CMK (cell line): ENCODE results near the gene USP48.
"Not testable (repeated sequence)": the region's sequence is repeated elsewhere in the genome, so short reads cannot be mapped to it uniquely, and the experiment has no call there.

ENCODE experiments used
- DNase-seq: peaks from one replicate; pipeline ENCODE4 v3.0.0-alpha.2; 2010; ENCODE audit warnings: low read depth

The USP48 gene

DNA sequence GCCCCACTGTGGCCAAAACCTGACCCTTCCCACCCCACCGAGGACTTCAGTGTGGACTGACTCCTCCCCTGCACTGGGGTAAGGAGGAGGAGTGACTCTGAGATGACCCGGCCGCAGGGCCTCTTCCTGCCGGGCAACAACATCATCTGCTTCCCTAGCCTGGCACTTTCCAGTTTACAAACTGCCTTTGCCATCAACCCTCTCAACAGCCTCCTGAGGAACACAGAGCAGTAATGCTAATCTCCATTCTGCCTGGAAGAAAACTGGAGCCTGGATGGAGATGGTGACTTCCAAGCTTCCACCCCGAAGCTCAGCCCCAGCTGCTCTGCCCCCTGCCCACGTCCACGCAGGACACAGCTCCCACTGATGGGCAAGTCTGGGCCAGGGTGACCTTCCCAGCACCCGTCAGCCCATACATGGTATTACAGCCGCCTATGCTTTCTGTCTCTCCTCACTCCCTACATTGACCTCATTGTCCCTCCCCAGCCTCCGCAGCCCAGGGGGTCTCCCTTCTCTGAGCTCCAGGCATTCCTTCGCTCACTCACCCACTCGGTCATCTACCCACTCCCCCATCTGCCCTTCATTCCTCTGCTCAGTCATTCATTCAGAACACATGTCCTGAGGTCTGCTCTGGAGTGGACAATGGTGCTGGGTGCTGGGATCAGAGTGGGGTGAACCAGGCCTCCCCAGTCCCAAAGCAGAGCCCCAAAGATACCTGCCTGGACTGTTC lies 148.0 kb downstream of the USP48 start:
- DNase-seq = no peak

DNA sequence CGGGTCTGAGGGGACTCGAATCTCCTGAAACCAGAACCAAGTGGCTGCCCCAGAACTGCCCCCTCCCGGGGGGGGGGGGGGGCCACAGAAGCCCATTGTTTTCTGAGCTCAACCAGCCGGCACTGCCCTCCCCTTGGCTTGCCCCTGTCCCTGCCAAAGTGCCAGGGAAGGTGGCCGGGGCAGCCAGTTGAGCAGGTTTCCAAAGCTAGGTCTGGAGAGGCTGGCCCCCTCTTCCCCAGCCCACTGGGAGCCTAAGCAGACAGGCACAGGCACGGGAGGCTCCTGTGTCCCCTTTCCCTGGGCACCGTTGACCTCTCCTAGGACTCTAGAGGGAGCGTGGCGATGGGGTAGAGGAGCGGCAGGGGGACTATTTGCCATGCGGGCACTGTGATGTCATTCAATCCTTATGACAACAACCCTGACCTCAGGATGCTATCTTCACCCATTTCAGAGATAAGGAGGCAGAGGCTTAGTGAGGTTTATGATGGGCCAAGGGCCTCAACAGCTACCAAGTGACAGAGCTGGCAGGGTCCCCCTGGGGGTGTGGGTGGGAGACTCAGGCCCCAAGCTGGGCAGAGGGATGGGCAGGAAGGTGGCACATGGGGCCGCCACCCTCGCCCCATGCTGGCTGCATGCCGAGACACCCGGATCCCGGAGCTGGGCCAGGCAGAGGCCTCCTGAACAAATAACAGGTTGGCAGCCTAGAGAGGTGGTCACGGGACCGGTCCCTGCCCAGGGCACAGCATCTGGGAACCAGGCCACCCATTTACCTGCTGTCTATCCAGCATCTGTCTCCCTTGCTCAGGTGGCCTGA lies 148.8 kb downstream of the USP48 start:
- no peak for DNase-seq

DNA sequence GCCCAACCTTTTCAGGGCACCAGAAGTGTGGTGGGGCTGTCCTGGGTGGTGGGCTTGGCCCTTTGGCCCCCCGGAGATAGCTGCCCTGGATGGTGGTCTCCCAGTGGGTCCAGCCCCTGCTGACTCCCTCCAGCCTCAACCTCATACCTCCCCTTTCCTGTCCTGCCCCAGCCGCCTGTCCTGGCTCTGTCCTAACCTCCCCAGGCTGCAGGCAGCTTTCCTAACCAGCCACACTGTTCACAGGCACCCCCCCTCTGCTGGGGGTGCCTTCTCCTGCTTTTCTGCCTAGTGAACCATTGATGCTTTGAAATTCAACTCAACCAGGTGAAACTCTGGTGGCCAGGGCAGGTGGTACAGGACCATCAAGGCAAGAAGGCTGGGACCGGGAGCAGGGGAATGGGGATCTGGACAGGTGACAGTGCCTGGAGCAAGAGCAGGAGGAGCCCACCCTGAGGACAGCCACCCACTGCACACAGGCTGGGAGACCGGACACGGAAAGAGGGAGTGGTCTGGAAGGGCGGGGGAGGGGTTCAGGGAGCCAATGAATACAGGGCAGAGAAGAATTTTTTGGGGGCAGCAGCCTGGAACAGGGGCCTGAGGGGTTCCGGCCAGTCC lies 149.7 kb downstream of the USP48 start:
- no peak for DNase-seq

DNA sequence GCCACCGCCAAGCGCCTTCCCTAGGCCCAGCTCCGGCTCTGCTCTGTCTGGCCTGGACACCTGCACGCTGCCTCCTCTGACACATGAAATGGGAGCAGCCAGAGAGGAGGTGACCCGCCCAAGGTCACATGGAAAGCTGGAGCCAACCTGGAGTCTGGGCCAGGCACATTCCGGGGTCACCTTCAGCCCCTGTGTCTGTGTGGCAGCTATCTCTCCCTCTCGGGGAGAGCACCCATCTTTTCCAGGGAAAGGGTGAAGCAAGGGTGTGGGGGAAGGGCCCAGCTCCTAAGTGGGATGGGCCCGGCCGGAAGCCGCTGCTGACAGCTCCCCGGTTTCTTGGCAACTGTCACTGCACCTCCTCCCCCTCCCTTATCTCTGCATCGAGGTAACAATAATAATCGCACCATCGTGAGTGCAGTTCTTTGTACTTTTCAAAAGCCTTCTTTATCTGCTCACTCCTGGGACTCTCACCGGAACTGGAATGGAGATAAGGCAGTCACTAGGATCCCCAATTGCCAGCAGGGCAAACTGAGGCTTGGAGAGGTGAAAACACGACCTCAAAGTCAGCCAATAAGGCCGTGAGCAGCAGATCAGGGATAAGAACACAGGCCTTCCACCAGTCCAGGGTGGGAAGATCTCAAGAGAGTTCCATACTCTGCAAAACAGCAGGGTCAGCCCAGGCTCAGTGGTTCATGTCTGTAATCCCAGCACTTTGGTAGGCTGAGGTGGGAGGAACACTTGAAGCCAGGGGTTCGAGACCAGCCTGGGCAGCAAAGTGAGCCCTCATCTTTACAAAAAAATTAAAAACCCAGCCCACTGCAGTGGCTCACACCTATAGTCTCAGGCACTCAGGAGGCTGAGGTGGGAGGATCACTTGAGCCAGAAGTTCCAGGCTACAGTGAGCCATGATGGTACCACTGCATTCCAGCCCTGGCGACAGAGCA lies 150.7 kb downstream of the USP48 start:
- DNase-seq = no peak

DNA sequence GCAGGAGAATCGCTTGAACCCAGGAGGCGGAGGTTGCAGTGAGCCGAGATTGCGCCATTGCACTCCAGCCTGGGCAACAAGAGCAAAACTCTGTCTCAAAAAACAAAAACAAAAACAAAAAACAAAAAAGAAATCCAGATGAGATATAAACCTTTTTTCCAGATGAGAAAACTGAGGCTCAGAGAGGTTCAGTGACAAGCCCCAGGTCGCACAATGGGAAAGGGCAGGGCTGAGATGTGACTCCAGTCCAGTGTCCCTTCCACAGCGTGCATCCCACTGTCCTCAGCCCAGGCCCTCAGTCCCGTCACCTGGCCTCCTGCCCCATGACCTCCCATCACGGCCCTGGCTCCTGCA lies 151.4 kb downstream of the USP48 start:
- not testable (repeated sequence) for DNase-seq

DNA sequence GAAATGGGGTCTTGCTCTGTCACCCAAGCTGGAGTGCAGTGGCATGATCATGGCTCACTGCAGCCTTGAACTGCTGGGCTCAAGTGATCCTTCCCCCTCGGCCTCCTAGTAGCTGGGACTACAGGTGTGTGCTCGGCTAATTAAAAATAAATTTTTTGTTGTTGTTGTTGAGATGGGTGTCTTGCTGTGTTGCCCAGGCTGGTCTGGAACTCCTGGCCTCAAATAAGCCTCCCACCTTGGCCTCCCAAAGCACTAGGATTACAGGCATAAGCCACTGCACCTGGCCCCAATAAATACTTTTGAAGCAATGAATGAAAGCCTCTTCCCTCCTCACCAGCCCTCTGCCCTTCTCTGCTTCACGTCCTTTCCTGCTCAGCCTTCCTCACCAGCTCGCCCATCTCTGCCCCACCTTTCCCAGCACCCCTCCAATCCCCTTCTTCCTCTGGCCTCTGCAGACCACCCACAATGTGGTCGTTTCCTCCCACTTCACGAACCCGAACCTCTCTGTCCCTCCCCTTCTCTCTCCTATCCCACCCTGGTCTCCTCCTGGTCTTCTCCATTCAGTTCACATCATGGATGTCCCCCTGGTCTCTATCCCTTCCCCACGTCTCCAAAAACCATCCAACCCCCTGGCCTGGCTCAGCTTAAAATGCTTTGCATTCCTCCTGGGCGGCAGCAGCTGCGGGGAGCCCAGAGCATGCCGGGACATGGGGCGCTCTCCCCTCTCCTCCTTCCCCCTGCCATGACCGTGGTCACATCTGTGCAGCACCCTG lies 152.2 kb downstream of the USP48 start:
- no peak for DNase-seq

DNA sequence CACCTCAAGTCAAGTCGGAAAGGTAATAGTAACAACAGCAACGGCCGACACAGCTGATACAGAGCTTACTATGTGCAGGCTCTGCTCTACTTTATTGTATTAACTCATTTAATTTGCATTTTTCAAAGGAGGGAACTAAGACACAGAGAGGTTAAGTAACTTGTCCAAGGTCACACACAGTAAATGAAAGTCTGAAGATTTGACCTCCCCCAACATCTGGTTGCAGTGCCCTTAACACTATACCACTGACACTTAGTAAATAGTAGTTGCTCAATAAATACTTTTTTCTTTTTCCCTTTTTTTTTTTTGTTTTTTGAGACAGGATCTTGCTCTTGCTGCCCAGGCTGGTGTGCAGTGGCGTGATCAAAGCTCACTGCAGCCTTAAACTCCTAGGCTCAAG lies 153.0 kb downstream of the USP48 start:
- no peak for DNase-seq

DNA sequence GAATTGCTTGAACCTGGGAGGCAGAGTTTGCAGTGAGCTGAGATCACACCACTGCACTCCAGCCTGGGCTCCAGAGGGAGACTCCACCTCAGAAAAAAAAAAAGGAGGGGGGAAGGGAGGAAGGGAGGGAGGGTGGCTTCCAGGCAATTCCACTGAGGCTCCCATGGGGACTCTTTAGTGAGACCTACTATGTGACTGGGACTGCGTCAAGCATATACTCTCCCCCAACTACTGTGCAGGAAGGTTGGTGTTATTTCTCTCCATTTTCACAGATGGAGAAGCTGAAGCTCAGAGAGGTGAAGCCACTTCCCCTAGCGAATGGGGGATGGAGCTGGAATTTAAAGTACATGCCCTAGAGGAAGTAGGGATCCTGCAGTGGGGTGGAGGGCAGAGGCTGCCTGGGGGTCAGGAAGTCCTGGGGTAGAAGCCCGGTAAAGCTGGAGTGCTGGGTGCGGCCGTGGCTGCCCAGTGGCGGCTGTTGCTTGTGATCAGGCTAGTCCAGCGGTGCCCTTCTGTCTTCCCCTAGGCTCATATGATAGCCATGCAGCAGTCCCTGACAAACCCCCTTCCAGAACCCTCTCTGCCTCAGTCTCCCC lies 154.1 kb downstream of the USP48 start:
- no peak for DNase-seq
